HG03571 (cell line): ENCODE data around the gene AP1G2.

Experiments used
- ATAC-seq: cut with Tn5 transposase; IDR thresholded peaks from one replicate; pipeline ENCODE4 v1.9.1; 2021; ENCODE audit not compliant: unreplicated experiment

Gene AP1G2

GRCh38 chr14:23521785-23522640 lies 45.6 kb downstream of the AP1G2 start:
- ATAC-seq: no peak

DNA sequence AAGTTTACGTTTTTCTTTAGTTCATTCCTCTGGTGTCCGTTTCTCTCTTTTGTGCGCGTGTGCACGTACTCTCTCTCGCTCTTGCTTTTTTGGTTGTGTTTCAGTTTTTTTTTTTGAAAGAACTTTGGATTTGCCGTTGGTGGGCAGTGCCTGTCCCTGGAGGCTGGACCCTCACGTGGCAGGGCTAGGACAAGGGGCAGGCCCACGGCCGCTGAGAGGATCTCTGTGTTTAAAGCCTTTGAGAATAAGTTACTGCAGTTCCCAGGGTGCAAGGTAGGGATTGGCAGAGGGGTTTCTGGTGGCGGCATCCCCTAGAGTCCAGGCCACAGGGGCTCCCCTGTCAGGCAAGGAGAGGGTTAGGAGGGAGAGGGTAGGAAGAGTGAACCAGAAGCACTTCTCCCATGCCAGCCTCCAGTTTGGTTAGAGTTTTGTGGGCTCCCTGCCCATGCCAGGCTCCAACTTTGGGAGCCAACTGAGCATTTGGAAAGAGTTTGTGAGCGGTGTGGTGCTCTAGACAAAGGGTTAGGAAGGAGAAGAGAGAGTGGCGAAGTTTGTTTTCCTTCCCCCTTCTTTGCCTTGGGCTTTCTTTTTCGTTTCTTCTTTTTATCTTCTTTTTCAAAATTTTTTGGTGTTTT lies 46.6 kb downstream of the AP1G2 start:
- ATAC-seq: no peak

- ATAC-seq: no peak
Observed at GRCh38 chr14:23518709-23519108, 48.9 kb downstream of the AP1G2 start.

- ATAC-seq: no peak
Observed at GRCh38 chr14:23517650-23518326, 49.8 kb downstream of the AP1G2 start.

DNA sequence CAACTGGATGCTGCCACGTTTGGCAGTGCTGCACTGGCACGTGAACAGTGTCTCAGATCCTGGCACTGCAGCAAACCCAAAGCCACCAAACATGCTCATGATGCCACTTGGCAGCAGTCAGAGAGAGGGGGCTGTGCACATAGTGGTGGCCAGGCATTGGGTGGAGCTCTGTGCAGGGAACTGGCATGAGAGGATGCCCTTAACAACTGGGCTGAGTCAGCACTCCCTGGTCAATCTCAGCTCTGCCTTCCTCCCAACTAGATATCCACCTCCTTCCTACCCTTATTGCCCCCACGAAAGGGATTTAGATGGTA lies 53.0 kb downstream of the AP1G2 start:
- ATAC-seq: no peak

DNA sequence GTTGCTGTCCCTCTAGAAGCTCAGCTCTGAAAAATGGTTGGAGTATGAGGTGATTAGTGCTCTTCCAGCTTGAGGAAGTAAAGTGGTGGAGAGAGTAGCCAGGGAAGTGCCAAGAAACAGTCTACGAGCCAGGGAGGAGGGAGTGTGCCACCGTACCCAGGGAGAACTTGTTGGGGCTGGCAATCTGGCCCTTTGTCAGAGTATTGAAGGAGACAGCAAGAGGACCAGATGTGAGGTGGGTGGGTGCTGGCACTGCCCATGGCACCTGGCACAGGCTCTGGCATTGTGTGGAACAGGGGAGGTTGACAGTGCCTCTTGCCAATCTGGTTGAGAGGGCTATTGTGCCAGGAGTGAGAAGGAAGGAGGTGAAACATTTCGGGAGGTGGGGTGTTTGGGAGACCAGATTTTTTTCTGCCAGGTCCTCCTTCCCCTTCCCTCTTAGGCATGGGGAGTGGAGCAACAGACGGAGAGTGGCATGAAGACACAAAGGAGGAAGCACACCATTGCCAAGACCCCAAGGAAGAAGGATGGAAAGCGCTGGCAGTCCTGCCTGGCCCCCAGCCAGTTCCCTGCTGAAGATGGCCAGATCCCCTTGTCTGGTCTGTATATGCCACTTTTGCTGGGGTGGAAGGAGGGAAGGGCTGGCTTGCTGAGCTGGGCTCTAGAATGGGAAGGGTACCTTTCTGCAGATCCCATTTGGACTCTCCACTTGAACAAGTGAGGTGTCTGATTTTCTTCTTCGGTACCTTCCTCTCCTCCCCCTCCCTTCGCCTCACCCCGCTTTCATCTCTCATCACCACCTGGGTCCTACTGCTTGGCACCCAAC lies 53.6 kb downstream of the AP1G2 start:
- no peak for ATAC-seq

DNA sequence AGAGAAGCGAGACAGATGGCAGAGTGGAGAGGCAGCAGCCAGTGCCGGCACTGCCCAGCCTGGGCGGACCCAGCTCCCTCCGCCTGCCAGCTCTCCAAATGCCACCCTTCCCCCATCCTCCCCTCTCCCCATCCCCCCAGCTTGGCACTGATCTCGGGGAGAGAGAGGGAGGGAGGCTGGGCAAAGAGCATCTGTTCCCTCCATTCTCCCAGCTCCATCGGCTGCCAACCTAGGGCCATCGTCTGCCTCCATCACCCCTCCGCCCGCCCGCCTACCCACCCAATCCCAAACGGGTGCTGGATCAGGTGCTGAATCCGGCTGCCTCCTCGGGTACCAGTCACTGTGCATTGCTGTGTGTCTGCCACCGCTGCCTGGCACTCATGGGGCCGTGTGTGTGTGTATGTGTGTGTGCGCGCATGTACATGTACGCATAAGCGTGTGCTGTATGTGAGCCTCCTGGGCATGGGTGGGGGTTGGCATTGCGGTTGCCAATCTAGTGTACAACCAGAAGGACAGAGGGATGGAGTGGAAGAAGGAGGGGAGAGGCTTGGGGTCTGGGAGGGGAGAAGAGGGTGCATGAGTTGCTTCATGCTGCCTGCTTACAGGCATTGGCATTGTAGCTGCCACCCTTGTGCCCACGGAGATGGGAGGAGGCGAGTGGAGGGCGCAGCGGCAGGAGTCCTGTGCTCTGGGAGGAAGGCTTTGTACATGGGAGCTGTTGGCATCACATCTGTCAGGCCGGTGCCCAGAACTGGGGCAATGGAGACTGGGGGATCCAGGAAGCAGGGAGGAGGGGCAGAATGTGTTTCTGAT lies 54.4 kb downstream of the AP1G2 start:
- no peak for ATAC-seq

- no peak for ATAC-seq
Observed at GRCh38 chr14:23512156-23512555, 55.4 kb downstream of the AP1G2 start.
